HG03565 (cell line): ENCODE data around the gene CEP20.

Experiments used
- ATAC-seq: cut with Tn5 transposase; IDR thresholded peaks from one replicate; pipeline ENCODE4 v1.9.1; 2021; ENCODE audit warnings: mild to moderate bottlenecking, moderate library complexity; ENCODE audit not compliant: unreplicated experiment

CEP20 gene

GRCh38 chr16:15835136-15835878, 53.1 kb downstream of the CEP20 start:
- ATAC-seq = no peak

- ATAC-seq = no peak
Measured at GRCh38 chr16:15834502-15834901, 53.9 kb downstream of the CEP20 start.

- no peak for ATAC-seq
Measured at GRCh38 chr16:15833541-15833940, 54.9 kb downstream of the CEP20 start.

- ATAC-seq = no peak
Measured at GRCh38 chr16:15832241-15832640, 56.2 kb downstream of the CEP20 start.

- no peak for ATAC-seq
Measured at GRCh38 chr16:15830832-15831451, 57.5 kb downstream of the CEP20 start.

GRCh38 chr16:15829460-15829859, 58.9 kb downstream of the CEP20 start:
- ATAC-seq = no peak

GRCh38 chr16:15827709-15828343, 60.6 kb downstream of the CEP20 start:
- no peak for ATAC-seq

- no peak for ATAC-seq
Measured at GRCh38 chr16:15827299-15827698, 61.1 kb downstream of the CEP20 start.

GRCh38 chr16:15825750-15826305, 62.6 kb downstream of the CEP20 start:
- no peak for ATAC-seq

- ATAC-seq = no peak
Measured at GRCh38 chr16:15822957-15823356, 65.4 kb downstream of the CEP20 start.

- no peak for ATAC-seq
Measured at GRCh38 chr16:15820837-15821236, 67.6 kb downstream of the CEP20 start.

GRCh38 chr16:15819046-15819445, 69.4 kb downstream of the CEP20 start:
- no peak for ATAC-seq

- ATAC-seq = no peak
Measured at GRCh38 chr16:15817446-15817845, 71.0 kb downstream of the CEP20 start.

GRCh38 chr16:15816228-15816627, 72.2 kb downstream of the CEP20 start:
- ATAC-seq = no peak
